OCI-LY1 (cell line): Measurements from ENCODE around the gene PDK1.

Experiments used
- EZH2 ChIP-seq: fragments of 200-600 bp; sonication (generic), shearing (Covaris generic); IDR thresholded peaks from 2 replicates; pipeline ENCODE4 v1.8.0; 2017; ENCODE audit warnings: borderline replicate concordance, mixed run types, mild to moderate bottlenecking, antibody characterized with exemption, low read length, moderate library complexity, mixed read lengths
- TF ChIP-seq, protein P1 (sequence below): fragments of 200-600 bp; sonication (generic), shearing (Covaris generic); IDR thresholded peaks from 2 replicates; pipeline ENCODE4 v1.5.1; 2017; ENCODE audit warnings: mild to moderate bottlenecking, antibody characterized with exemption, low read length, moderate library complexity, mixed read lengths

- TF ChIP-seq, protein P1, sequence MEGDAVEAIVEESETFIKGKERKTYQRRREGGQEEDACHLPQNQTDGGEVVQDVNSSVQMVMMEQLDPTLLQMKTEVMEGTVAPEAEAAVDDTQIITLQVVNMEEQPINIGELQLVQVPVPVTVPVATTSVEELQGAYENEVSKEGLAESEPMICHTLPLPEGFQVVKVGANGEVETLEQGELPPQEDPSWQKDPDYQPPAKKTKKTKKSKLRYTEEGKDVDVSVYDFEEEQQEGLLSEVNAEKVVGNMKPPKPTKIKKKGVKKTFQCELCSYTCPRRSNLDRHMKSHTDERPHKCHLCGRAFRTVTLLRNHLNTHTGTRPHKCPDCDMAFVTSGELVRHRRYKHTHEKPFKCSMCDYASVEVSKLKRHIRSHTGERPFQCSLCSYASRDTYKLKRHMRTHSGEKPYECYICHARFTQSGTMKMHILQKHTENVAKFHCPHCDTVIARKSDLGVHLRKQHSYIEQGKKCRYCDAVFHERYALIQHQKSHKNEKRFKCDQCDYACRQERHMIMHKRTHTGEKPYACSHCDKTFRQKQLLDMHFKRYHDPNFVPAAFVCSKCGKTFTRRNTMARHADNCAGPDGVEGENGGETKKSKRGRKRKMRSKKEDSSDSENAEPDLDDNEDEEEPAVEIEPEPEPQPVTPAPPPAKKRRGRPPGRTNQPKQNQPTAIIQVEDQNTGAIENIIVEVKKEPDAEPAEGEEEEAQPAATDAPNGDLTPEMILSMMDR = no peak
- TF ChIP-seq EZH2 = no peak
These were observed 26.8 kb downstream of the PDK1 start for GRCh38 chr2:172582656-172583055.
